GM12878 (cell line): Measurements from ENCODE around the gene AP3M1. TPM values are rescaled to one million over a fixed set of nuclear protein-coding genes. Genes with fewer than 3 reads are reported as not detected.

Source experiments
- ATAC-seq: fragments of 200-7000 bp; cut with Tn5 transposase; 3 replicates; pipeline ENCODE4 v1.9.1; 2020; ENCODE audit warnings: mild to moderate bottlenecking, moderate library complexity
- BruUV-seq: library from RNA; stranded (reverse); fragments of 400-500 nt; replicated peaks from 2 replicates; lab custom pipeline; 2021; lab: Mats Ljungman, UMichigan
- CTCF ChIA-PET: fragments of 300-600 bp; sonication (Branson Sonifier 250); formaldehyde crosslinking; extraction: SDS; loops from one replicate; lab custom pipeline; 2021; ENCODE audit warnings: inconsistent platforms; lab: Yijun Ruan, JAX
- POLR2A ChIA-PET: fragments of 350-600 bp; formaldehyde crosslinking; extraction: SDS; loops from one replicate; lab custom pipeline; 2021; ENCODE audit warnings: inconsistent platforms; lab: Charles Lee
- RAD21 ChIA-PET: fragments of 300-600 bp; sonication (Branson Sonifier 250); formaldehyde crosslinking; loops from one replicate; lab custom pipeline; 2023; ENCODE audit warnings: antibody characterized with exemption; ENCODE audit not compliant: unreplicated experiment; lab: Charles Lee
- SMC1A ChIA-PET: fragments of 300-600 bp; sonication (Branson Sonifier 250); formaldehyde crosslinking; loops from one replicate; lab custom pipeline; 2023; ENCODE audit not compliant: unreplicated experiment, uncharacterized antibody; lab: Charles Lee
- DNase-seq: peaks from one replicate; pipeline ENCODE4 v3.0.0-alpha.2; 2011; ENCODE audit warnings: low read depth, low spot score
- FAIRE-seq: peaks from 3 replicates; lab custom pipeline; 2011; peaks lifted over from hg19 to GRCh38; lab: Jason Lieb, UNC
- H2AFZ ChIP-seq: 2 replicates; pipeline ENCODE4 v1.6.0; 2011; ENCODE audit warnings: low read depth, low read length, control low read depth; ENCODE audit not compliant: control insufficient read depth
- H3K27ac ChIP-seq: 2 replicates; pipeline ENCODE4 v1.5.1; 2011; ENCODE audit warnings: control low read depth; ENCODE audit not compliant: control insufficient read depth, insufficient read depth
- H3K27me3 ChIP-seq, 2 experiments: replicated peaks in 1 of 2; 2 replicates each; pipeline versions ENCODE4 v1.6.0 to v1.6.1; 2011; ENCODE audit warnings: low read length in 1 of 2; ENCODE audit not compliant: control insufficient read depth in 2 of 2, insufficient read depth in 2 of 2
- H3K36me3 ChIP-seq, 2 experiments: 2 replicates each; pipeline ENCODE4 v1.5.1; 2011; ENCODE audit warnings: low read length in 1 of 2; ENCODE audit not compliant: control insufficient read depth in 2 of 2, insufficient read depth in 2 of 2
- H3K4me1 ChIP-seq: 2 replicates; pipeline ENCODE4 v1.6.1; 2011; ENCODE audit warnings: mild to moderate bottlenecking, low read length, moderate library complexity, mixed read lengths; ENCODE audit not compliant: control insufficient read depth, insufficient read depth
- H3K4me2 ChIP-seq: 2 replicates; pipeline ENCODE4 v1.6.0; 2011; ENCODE audit warnings: control low read depth; ENCODE audit not compliant: control insufficient read depth, insufficient read depth
- H3K4me3 ChIP-seq: fragments of 200-600 bp; sonication (generic); 2 replicates; pipeline ENCODE4 v1.5.1; 2016
- H3K79me2 ChIP-seq: 2 replicates; pipeline ENCODE4 v1.6.0; 2011; ENCODE audit warnings: low read length; ENCODE audit not compliant: control insufficient read depth, insufficient read depth
- H3K9ac ChIP-seq: 2 replicates; pipeline ENCODE4 v1.8.0; 2011; ENCODE audit warnings: low read length, control low read depth, mixed read lengths; ENCODE audit not compliant: control insufficient read depth, insufficient read depth
- H3K9me3 ChIP-seq: replicated peaks from 3 replicates; pipeline ENCODE4 v1.5.1; 2011; ENCODE audit warnings: mild to moderate bottlenecking, low read length; ENCODE audit not compliant: control insufficient read depth, insufficient read depth
- H4K20me1 ChIP-seq: 2 replicates; pipeline ENCODE4 v1.6.0; 2011; ENCODE audit not compliant: control insufficient read depth, insufficient read depth
- BCLAF1 ChIP-seq: fragments of 450-650 bp; IDR thresholded peaks from 2 replicates; pipeline ENCODE4 v1.6.1; 2017; ENCODE audit warnings: antibody characterized with exemption, mild to moderate bottlenecking, moderate library complexity
- CHD2 ChIP-seq: IDR thresholded peaks from 2 replicates; pipeline ENCODE4 v1.6.1; 2011; ENCODE audit warnings: low read depth, low read length, improper control_type of control experiment, borderline replicate concordance
- ETV6 ChIP-seq, 2 experiments: fragments of 450-650 bp in 1 of 2; IDR thresholded peaks in 1 of 2; conservative IDR thresholded peaks in 1 of 2; 2 replicates each; pipeline ENCODE4 v1.6.1; 2014; ENCODE audit warnings: antibody characterized with exemption in 1 of 2, borderline replicate concordance in 1 of 2, low read depth in 1 of 2, mild to moderate bottlenecking in 1 of 2, moderate library complexity in 1 of 2
- NFIC ChIP-seq: IDR thresholded peaks from 2 replicates; pipeline ENCODE4 v1.6.1; 2012; ENCODE audit warnings: low read depth, mild to moderate bottlenecking, inconsistent platforms, low read length, moderate library complexity
- SMARCA5 ChIP-seq: fragments of 450-650 bp; IDR thresholded peaks from 2 replicates; pipeline ENCODE4 v1.6.1; 2017; ENCODE audit warnings: mild to moderate bottlenecking
- TCF12 ChIP-seq: IDR thresholded peaks from 2 replicates; pipeline ENCODE4 v1.6.1; 2011; ENCODE audit warnings: low read depth, mild to moderate bottlenecking, low read length
- TCF7 ChIP-seq: IDR thresholded peaks from 2 replicates; pipeline ENCODE4 v1.6.1; 2014; ENCODE audit warnings: antibody characterized with exemption, borderline replicate concordance
- WGBS: methylation state at CpG from one replicate; pipeline ENCODE4 v1.1.6; 2016; ENCODE audit warnings: low lambda C conversion rate; ENCODE audit not compliant: insufficient replicate concordance, insufficient coverage; ENCODE audit errors: missing lambda C conversion rate; 5-methylcytosine and 5-hydroxymethylcytosine counted together
- in situ Hi-C: fragments of 300-500 bp; cut with MboI; formaldehyde crosslinking; loops from 9 replicates; pipeline ENCODE4 v1.14.3; 2018; ENCODE audit warnings: mixed read lengths
- intact Hi-C: fragments of 100-400 bp; cut with micrococcal nuclease; formaldehyde crosslinking; loops from one replicate; pipeline ENCODE4 v1.14.2; 2022; ENCODE audit not compliant: unreplicated experiment
- polyA plus RNA-seq, 11 experiments: library from polyadenylated mRNA; depleted of rRNA in 4 of 11; unstranded in 6 of 11; stranded (reverse) in 5 of 11; fragments of >200 nt; fragmentation: Nextera tagmentation in 4 of 11; fragmentation: Illumina TruSeq in 1 of 11; extraction: Ambion mirVana in 4 of 11; extraction: Trizol in 1 of 11; gene quantifications; 1 replicate in 1 of 11; 2 replicates in 10 of 11; pipeline versions ENCODE4 v1.2.1 to v1.2.3, GENCODE V29; 2011 to 2016; ENCODE audit warnings: inconsistent platforms in 2 of 11, missing spikeins in 2 of 11, low read depth in 1 of 11
- total RNA-seq, 4 experiments: library from RNA; depleted of rRNA in 3 of 4; stranded (reverse); fragments of >200 nt in 3 of 4; fragmentation: Illumina TruSeq in 1 of 4; extraction: Trizol in 1 of 4; gene quantifications; 2 replicates each; pipeline versions ENCODE4 v1.2.1 to v1.2.3, GENCODE V29; 2013 to 2021

The AP3M1 gene
- total and polyA plus RNA-seq, 10 of the 15 experiments (the other 5 are each of a cell fraction or from before 2014, with no cell fraction given): 22.1 to 83.4 (median 47.7) TPM

GRCh38 chr10:74097776-74098175, 52.9 kb downstream of the AP3M1 start:
- peaks cover 8% of the 10 kb centered on the region for H3K4me1 ChIP-seq
- BruUV-seq: no TSS peak
- POLR2A ChIA-PET: no interaction called here
- no peak overlapping the region for H3K9ac ChIP-seq
- no peak overlapping the region for H3K4me2 ChIP-seq
- H3K9me3 ChIP-seq: no peaks in the 10 kb centered on the region
- in situ Hi-C loops (loop anchor here (25.0 kb wide), 1 partner anchor 210 kb away; no protein-coding TSS in a partner anchor), intact Hi-C loops (loop anchor here (5.0 kb wide), 1 partner anchor 140 kb away; no protein-coding TSS in a partner anchor)
- over 99% methylated on average over 9 of the region's 9 CpGs for WGBS
- ATAC-seq: no peak
- no peak overlapping the region for H3K27ac ChIP-seq
- H4K20me1 ChIP-seq: no peaks in the 10 kb centered on the region
- peaks cover 0 to 14% of the 10 kb centered on the region in 2 experiments; a peak in 1 of 4 replicates for H3K36me3 ChIP-seq
- H3K27me3 ChIP-seq: no peaks in the 10 kb centered on the region
- CTCF ChIA-PET: interaction anchor here (1.2 to 13.9 kb wide), 4 partner anchors 17 to 209 kb away, joined by 3 to 185 read pairs (median 7); no protein-coding TSS in a partner anchor
- SMC1A ChIA-PET: interaction anchor here (0.8 to 3.1 kb wide), 6 partner anchors 11 to 158 kb away, joined by 3 to 31 read pairs (median 5); no protein-coding TSS in a partner anchor
- no peaks in the 10 kb centered on the region for H3K79me2 ChIP-seq
- DNase-seq: no peak
- H3K4me3 ChIP-seq: no peak overlapping the region
- RAD21 ChIA-PET: interaction anchor here (1.5 to 2.3 kb wide), 2 partner anchors 21 to 139 kb away, joined by 5 to 6 read pairs; no protein-coding TSS in a partner anchor
- H2AFZ ChIP-seq: no peak overlapping the region
- TF ChIP-seq TCF12 (no peak), NFIC (no peak), CHD2 (no peak), ETV6 (conservative IDR thresholded peaks at IDR 0.05 in 1 of 2, IDR thresholded peaks at IDR 0.05 in 1 of 2; ENCODE audit: borderline replicate concordance in 1 of 2, low read depth in 1 of 2) (no peak), SMARCA5 (no peak), BCLAF1 (no peak), TCF7 (no peak)
- no peak for FAIRE-seq
